Brain pericyte (primary cell): ENCODE results near the gene CHRNB4.
"Not testable (repeated sequence)": the region's sequence is repeated elsewhere in the genome, so short reads cannot be mapped to it uniquely, and the experiment has no call there.

Experiments
- DNase-seq: peaks from one replicate; pipeline ENCODE4 v3.0.0-alpha.2; 2012; ENCODE audit warnings: low read depth, low spot score

Gene CHRNB4

GRCh38 chr15:78617516-78617915 lies 23.5 kb downstream of the CHRNB4 start:
- DNase-seq: no peak

GRCh38 chr15:78617076-78617475 lies 23.9 kb downstream of the CHRNB4 start:
- DNase-seq: no peak

- DNase-seq: no peak
Measured at GRCh38 chr15:78616506-78616905, 24.5 kb downstream of the CHRNB4 start.

GRCh38 chr15:78615151-78615589 lies 25.8 kb downstream of the CHRNB4 start:
- no peak for DNase-seq

GRCh38 chr15:78614021-78614420 lies 27.0 kb downstream of the CHRNB4 start:
- no peak for DNase-seq

GRCh38 chr15:78609551-78609950 lies 31.5 kb downstream of the CHRNB4 start:
- DNase-seq: not testable (repeated sequence)

- no peak for DNase-seq
Measured at GRCh38 chr15:78605680-78606079, 35.3 kb downstream of the CHRNB4 start.

GRCh38 chr15:78605201-78605600 lies 35.8 kb downstream of the CHRNB4 start:
- no peak for DNase-seq

- DNase-seq: no peak
Measured at GRCh38 chr15:78604420-78604819, 36.6 kb downstream of the CHRNB4 start.

- no peak for DNase-seq
Measured at GRCh38 chr15:78603467-78603866, 37.5 kb downstream of the CHRNB4 start.

GRCh38 chr15:78599189-78599588 lies 41.8 kb downstream of the CHRNB4 start:
- DNase-seq: no peak

- no peak for DNase-seq
Measured at GRCh38 chr15:78598348-78598747, 42.7 kb downstream of the CHRNB4 start.

GRCh38 chr15:78597583-78597982 lies 43.4 kb downstream of the CHRNB4 start:
- DNase-seq: no peak

GRCh38 chr15:78574944-78575343 lies 66.1 kb downstream of the CHRNB4 start:
- no peak for DNase-seq
